ENCODE results near the gene DCTPP1.
A peak's percentile ranks its signal among the peaks of the same experiment; 100 is the strongest.
"Not testable (repeated sequence)": the region's sequence is repeated elsewhere in the genome, so short reads cannot be mapped to it uniquely, and the experiment has no call there.

DCTPP1 gene

GRCh38 chr16:30429678-30430427 lies at the start of gene DCTPP1:
DCTPP1 (minus strand) TSS chr16:30430030; CDS start chr16:30429980, 50 bp downstream.
- peak; percentile 31 to 99 (median 86) for DNase-seq

GRCh38 chr16:30478766-30479478 lies 49.1 kb upstream of the DCTPP1 start:
- DNase-seq: no peak

- DNase-seq: not testable (repeated sequence)
These were observed 47.9 kb upstream of the DCTPP1 start for GRCh38 chr16:30477773-30478172.

GRCh38 chr16:30476991-30477390 lies 47.2 kb upstream of the DCTPP1 start:
- DNase-seq: no peak

- DNase-seq: no peak
These were observed 44.9 kb upstream of the DCTPP1 start for GRCh38 chr16:30474684-30475083.

GRCh38 chr16:30474074-30474452 lies 44.2 kb upstream of the DCTPP1 start:
- no peak for DNase-seq

- DNase-seq: peak in 3 of 14 donors; percentile 1 to 4 (median 2)
These were observed 43.6 kb upstream of the DCTPP1 start for GRCh38 chr16:30473231-30474073.

- DNase-seq: peak in 6 of 14 donors; percentile 14 to 47 (median 18)
These were observed 42.6 kb upstream of the DCTPP1 start, which contains the start of gene ITGAL for GRCh38 chr16:30472328-30472942. ITGAL (plus strand) TSS chr16:30472742; CDS start chr16:30472838, 96 bp downstream.

GRCh38 chr16:30470632-30470995 lies 40.8 kb upstream of the DCTPP1 start:
- DNase-seq: no peak

- DNase-seq: no peak
These were observed 40.3 kb upstream of the DCTPP1 start for GRCh38 chr16:30470170-30470512.

- no peak for DNase-seq
These were observed 34.2 kb upstream of the DCTPP1 start for GRCh38 chr16:30464078-30464477.

- not testable (repeated sequence) for DNase-seq
These were observed 31.6 kb upstream of the DCTPP1 start for GRCh38 chr16:30461426-30461825.

GRCh38 chr16:30459456-30459855 lies 29.6 kb upstream of the DCTPP1 start:
- DNase-seq: no peak

GRCh38 chr16:30458561-30459394 lies 28.9 kb upstream of the DCTPP1 start:
- peak in 3 of 14 donors; percentile 6 to 13 (median 12) for DNase-seq

- no peak for DNase-seq
These were observed 28.1 kb upstream of the DCTPP1 start for GRCh38 chr16:30457743-30458560.

GRCh38 chr16:30457256-30457655 lies 27.4 kb upstream of the DCTPP1 start:
- DNase-seq: no peak

- DNase-seq: no peak
These were observed 26.5 kb upstream of the DCTPP1 start for GRCh38 chr16:30456302-30456701.

- DNase-seq: not testable (repeated sequence)
These were observed 23.1 kb upstream of the DCTPP1 start for GRCh38 chr16:30452709-30453580.

GRCh38 chr16:30449116-30449435 lies 19.2 kb upstream of the DCTPP1 start:
- no peak for DNase-seq
